ENCODE data around the gene AHRR. TPM values are rescaled to one million over a fixed set of nuclear protein-coding genes. Genes with fewer than 3 reads are reported as not detected.
"Not testable (repeated sequence)": the region's sequence is repeated elsewhere in the genome, so short reads cannot be mapped to it uniquely, and the experiment has no call there.

AHRR gene
- total RNA-seq, 1 donor from 2014 or later: 13.4 TPM

DNA sequence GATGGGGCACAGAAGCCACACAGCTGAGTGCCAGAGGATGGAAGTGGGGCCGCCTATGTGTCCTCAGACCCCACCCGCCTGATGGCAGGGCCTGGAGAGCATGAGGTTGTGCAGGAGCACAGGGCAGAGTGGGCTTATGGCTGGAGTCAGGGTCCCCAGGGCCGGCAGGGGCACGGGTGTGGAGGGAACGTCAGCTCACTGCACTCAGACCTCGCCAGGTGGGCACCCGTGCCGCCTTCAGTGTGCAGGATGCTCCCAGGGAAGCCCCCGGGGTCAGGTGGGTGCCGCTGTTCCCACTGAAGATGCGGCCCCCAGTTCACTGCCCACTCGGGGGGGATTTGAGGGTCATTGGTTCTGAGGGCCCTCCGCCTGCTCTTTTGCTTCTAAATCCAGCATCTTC lies 156.4 kb downstream of the AHRR start:
- DNase-seq: no peak

- DNase-seq: no peak
Measured at GRCh38 chr5:478369-478981, 157.0 kb downstream of the AHRR start.

DNA sequence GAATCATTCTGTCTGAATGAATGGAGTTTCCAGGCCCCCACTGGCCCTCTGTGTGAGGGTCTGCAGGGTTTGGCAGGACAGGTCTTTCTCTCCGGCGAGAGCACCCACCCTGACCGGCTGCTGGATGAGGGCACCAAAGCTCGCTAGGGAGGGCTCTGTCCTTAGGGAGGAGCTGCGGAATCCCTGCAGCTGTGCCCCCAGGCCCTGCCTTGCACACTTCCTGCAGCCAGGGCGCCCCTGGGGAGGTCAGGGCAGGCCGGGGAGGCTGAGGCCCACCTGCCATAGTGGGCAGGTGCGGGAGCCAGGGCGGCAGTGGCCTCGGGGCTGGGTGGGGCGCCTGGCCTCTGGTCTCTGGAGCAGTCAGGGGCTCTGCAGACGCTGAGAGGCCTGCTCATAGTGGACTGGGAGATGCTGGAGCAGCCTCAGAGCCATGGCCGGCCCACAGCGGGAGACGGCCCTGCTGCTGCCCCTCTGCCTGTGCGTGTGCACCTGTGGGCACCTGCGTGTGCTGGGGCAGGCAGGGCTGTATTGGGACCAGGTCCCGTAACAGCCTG lies 157.5 kb downstream of the AHRR start:
- no peak for DNase-seq

GRCh38 chr5:479566-480319 lies 158.2 kb downstream of the AHRR start:
- no peak for DNase-seq

GRCh38 chr5:481347-481746 lies 159.8 kb downstream of the AHRR start:
- DNase-seq: no peak

DNA sequence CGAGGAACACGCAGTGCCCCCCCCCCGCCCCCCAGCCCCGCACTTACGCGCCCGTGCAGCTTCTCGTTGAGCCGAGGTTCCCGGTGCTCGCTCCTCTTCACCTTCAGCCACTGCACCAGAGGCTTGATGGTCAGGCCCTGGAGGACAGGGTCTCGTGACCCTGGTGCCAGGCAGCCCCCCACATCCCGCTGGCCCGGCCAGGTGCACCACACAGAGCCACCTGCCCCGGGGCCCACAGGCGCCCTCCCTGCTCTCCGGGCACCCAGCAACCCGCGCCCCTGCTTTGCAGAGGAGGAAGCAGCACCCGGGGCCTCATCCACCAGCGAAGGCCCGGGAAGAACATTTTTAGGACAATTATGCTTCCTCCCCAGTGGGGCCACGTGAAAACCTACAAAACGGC lies 160.5 kb downstream of the AHRR start:
- DNase-seq: no peak

- no peak for DNase-seq
Measured at GRCh38 chr5:482506-482905, 161.0 kb downstream of the AHRR start.

DNA sequence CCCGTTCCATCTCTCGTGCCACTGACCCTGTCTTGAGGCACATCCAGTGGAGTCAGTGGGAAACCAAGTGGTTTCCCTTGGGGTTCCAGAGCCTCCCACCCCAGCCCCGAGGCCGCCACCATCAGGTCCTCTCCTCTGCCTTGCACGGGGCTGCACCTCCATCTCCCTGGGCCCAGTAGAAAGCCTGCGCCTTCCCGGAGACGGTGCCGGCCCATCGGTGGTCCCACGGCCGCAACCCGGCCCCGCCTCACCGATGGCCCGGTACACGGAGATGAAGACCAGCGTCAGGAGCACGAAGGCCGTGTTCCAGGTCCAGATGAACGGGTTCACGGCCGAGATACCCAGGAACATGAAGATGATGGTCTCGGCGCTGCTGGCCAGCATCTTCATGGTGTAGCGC lies 161.5 kb downstream of the AHRR start:
- DNase-seq: no peak

DNA sequence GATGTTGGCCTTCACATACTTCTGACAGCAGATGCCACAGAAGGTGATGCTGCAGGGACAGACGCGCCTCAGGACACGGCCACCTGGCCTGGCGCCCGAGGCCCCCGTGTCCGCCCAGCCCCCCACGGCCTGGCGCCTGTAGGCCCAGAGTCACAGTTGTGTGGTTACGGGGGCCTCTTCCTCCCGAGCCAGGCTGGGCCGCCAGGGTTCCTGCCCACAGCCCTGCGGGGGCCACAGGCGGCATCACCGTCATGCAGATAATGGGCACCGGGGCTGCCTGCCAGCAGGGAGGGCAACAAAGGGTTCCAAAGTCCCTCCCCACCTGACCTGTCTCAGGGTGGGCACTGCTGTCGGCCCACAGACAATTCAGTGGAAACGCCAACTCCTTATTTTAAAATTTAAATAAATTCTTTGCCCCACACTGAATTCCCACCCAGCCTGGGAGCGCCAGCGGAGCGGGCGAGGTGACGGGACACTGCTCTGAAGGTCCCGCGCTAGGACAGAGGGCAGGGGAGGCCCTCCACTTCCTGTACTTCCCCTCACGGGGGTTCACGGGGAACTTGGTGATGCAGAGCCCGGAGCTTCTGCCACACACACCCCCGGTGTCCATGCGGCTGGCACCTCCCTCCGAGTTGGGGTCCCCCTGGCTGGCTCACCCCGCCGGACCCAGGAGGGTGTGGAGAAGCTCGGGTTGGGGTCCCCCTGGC lies 162.1 kb downstream of the AHRR start:
- no peak for DNase-seq

DNA sequence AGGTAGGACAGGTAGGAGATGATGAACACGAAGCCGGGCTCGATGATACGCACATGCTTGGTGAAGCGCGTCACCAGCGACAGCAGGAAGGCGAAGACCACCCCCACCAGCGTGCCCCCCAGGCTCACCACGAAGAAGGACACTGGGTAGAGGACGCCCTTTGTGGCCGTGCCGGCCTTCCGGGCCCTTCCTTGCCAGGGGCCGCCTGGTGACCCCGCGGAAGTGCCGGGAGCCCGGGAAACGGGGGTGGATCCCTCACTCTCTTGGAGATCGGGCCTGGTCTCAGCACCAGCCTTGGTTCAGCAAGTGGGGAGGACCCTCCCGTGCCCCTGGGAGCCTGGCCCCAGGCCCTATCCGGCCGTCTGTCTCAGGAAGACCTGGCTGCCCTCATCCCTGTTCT lies 163.0 kb downstream of the AHRR start:
- no peak for DNase-seq

DNA sequence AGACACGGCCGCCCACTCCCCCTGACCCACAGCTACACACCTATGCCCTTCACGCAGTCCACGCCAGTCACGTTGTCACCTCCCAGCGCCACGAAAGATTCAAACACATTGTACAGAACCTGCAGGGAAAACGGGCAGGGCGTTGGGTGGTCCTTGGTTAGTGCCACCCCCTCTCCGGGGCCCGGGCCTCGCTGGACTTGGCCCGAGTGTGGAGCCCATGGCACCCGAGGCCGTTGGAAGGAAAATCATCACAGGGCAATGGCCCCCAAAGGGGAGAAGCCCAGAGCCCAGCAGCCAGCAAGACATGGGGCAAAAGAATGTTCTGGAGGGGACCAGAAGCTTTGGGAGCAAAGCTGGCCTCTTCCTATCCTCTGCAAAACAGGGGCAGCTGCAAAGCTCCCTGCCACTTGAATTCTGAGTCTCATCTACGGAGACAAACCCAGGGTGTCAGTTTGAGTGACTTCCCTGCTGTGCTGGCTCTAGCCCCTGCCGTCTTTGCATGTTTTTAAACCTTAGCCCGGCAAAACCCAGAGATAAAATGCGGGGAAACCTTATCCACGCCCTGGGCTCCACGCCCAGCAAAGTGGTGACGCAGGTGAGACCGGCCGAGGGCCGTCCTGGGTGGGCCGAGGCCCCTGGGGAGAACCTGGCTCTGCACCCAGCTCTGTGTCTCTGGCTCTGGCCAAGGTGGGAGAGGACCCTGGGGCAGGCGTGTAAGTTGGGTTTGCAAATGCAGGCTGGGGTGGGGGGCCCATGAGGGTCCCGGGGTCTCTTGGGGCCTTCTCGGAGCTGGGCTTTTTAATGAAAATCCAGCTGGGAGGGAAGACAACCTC lies 163.8 kb downstream of the AHRR start:
- no peak for DNase-seq

GRCh38 chr5:485946-486491 lies 164.5 kb downstream of the AHRR start:
- DNase-seq: no peak

DNA sequence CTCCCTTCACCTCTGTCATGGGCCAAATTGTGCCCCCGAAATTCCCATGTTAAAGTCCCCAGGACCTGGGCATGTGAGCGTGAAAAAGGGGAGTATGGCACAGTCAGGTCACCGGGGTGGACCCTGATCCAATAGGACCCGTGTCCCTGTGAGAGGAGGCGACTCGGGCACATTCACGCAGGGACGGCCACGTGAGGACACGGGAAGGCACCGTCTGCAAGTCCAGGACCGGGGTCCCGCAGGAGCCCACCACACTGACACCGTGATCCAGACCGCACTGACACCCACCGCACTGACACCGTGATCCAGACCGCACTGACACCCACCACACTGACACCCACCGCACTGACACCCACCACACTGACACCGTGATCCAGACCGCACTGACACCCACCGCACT lies 165.1 kb downstream of the AHRR start:
- not testable (repeated sequence) for DNase-seq

Other genes starting within 250 kb of the AHRR start
- gene PLEKHG4B, start 229.5 kb upstream of the AHRR start, total RNA-seq: not detected in 2 replicates
- gene LRRC14B, start 130.2 kb upstream of the AHRR start, total RNA-seq: not detected in 2 replicates
- gene CCDC127, start 103.6 kb upstream of the AHRR start, total RNA-seq: 5.6 and 6.7 TPM in 2 replicates
- 123 and 196 TPM in 2 replicates for gene SDHA, start 103.4 kb upstream of the AHRR start, total RNA-seq
- 98.2 and 131 TPM in 2 replicates for gene PDCD6, start 50.1 kb upstream of the AHRR start, total RNA-seq
- 44.3 and 52.1 TPM in 2 replicates for gene EXOC3, start 121.5 kb downstream of the AHRR start, total RNA-seq
- 1.5 TPM in 2 replicates for gene SLC9A3, start 202.7 kb downstream of the AHRR start, total RNA-seq

Measured in dermis blood vessel endothelial cell (primary cell).